HCT116 (cell line): ENCODE measurements around the gene ATP13A2. TPM values are rescaled to one million over a fixed set of nuclear protein-coding genes. Genes with fewer than 3 reads are reported as not detected.
A peak's percentile ranks its signal among the peaks of the same experiment; 100 is the strongest.

Experiments used
- ATAC-seq: fragments of 200-7000 bp; cut with Tn5 transposase; 2 replicates; pipeline ENCODE4 v1.9.1; 2020; ENCODE audit warnings: mild to moderate bottlenecking, moderate library complexity
- BruUV-seq: library from RNA; stranded (reverse); fragments of 400-500 nt; replicated peaks from 2 replicates; lab custom pipeline; 2021; lab: Mats Ljungman, UMichigan
- CTCF ChIA-PET: fragments of 300-600 bp; sonication (Branson Sonifier 250); formaldehyde crosslinking; loops from one replicate; lab custom pipeline; 2021; ENCODE audit warnings: antibody characterized with exemption; lab: Charles Lee
- POLR2A ChIA-PET: fragments of 300-600, 350-600 bp; sonication (Branson Sonifier 250); formaldehyde crosslinking; loops from one replicate; lab custom pipeline; 2021; ENCODE audit warnings: antibody characterized with exemption; lab: Charles Lee
- RAD21 ChIA-PET, 2 experiments: fragments of 300-600 bp; sonication (Branson Sonifier 250); formaldehyde crosslinking; loops; one replicate each; lab custom pipeline; 2023; ENCODE audit warnings: low total read pairs in 2 of 2; ENCODE audit not compliant: uncharacterized antibody in 2 of 2, unreplicated experiment in 2 of 2, low non-redundant PET in 1 of 2; lab: Charles Lee
- DNase-seq: peaks from one replicate; pipeline ENCODE4 v3.0.0-alpha.2; 2010; ENCODE audit warnings: low read depth, low spot score
- H2AFZ ChIP-seq: fragments of 200-600 bp; shearing (Covaris generic), sonication (generic); 2 replicates; pipeline ENCODE4 v1.6.1; 2017; ENCODE audit warnings: low read depth, mixed run types, mixed read lengths, antibody characterized with exemption, low read length; ENCODE audit not compliant: poor library complexity, severe bottlenecking
- H3K27ac ChIP-seq: 2 replicates; pipeline ENCODE4 v1.5.1; 2012; ENCODE audit warnings: low read depth, low read length
- H3K27me3 ChIP-seq: fragments of 200-600 bp; sonication (generic); 2 replicates; pipeline ENCODE4 v1.6.1; 2016; ENCODE audit warnings: mixed run types, low read length, mixed read lengths; ENCODE audit not compliant: insufficient read depth
- H3K36me3 ChIP-seq, 2 experiments: fragments of 200-500 bp in 1 of 2; fragments of 200-600 bp in 1 of 2; sonication (Bioruptor generic) in 1 of 2; sonication (generic) in 1 of 2; 2 replicates each; pipeline versions ENCODE4 v1.5.1 to v1.6.1; 2014 to 2016; ENCODE audit warnings: low read length in 2 of 2, inconsistent platforms in 1 of 2, mixed read lengths in 1 of 2, mixed run types in 1 of 2; ENCODE audit not compliant: insufficient read depth in 2 of 2, control insufficient read depth in 1 of 2
- H3K4me1 ChIP-seq, 2 experiments: fragments of 200-600 bp in 1 of 2; sonication (generic) in 1 of 2; 2 replicates each; pipeline versions ENCODE4 v1.5.1 to v1.6.1; 2012 to 2017; ENCODE audit warnings: low read length in 2 of 2, inconsistent platforms in 1 of 2, mild to moderate bottlenecking in 1 of 2, mixed read lengths in 1 of 2, mixed run types in 1 of 2, moderate library complexity in 1 of 2; ENCODE audit not compliant: insufficient read depth in 2 of 2, control insufficient read depth in 1 of 2
- H3K4me2 ChIP-seq: fragments of 200-600 bp; sonication (generic); 2 replicates; pipeline ENCODE4 v1.6.1; 2017; ENCODE audit warnings: mixed run types, low read length, mixed read lengths
- H3K4me3 ChIP-seq, 2 experiments: fragments of 200-600 bp in 1 of 2; sonication (generic) in 1 of 2; replicated peaks in 1 of 2; 2 replicates each; pipeline ENCODE4 v1.5.1; 2011 to 2016; ENCODE audit warnings: low read length in 2 of 2, control low read depth in 1 of 2, low read depth in 1 of 2, mild to moderate bottlenecking in 1 of 2, mixed read lengths in 1 of 2, mixed run types in 1 of 2
- H3K79me2 ChIP-seq: fragments of 200-600 bp; sonication (generic); 2 replicates; pipeline ENCODE4 v1.6.1; 2017; ENCODE audit warnings: mild to moderate bottlenecking, mixed run types, low read length, moderate library complexity, mixed read lengths; ENCODE audit not compliant: insufficient read depth
- H3K9ac ChIP-seq: fragments of 200-600 bp; sonication (generic); 2 replicates; pipeline ENCODE4 v1.6.1; 2016; ENCODE audit warnings: low read length, mixed read lengths
- H3K9me2 ChIP-seq: fragments of 200-600 bp; sonication (generic), shearing (Covaris generic); 2 replicates; pipeline ENCODE4 v1.6.1; 2017; ENCODE audit warnings: mixed run types, mild to moderate bottlenecking, moderate library complexity; ENCODE audit not compliant: insufficient read depth
- H3K9me3 ChIP-seq, 2 experiments: fragments of 200-500 bp in 1 of 2; fragments of 200-600 bp in 1 of 2; sonication (Bioruptor generic) in 1 of 2; sonication (generic) in 1 of 2; 2 replicates each; pipeline ENCODE4 v1.6.1; 2014 to 2017; ENCODE audit warnings: low read length in 2 of 2, mixed read lengths in 2 of 2, inconsistent platforms in 1 of 2, low read depth in 1 of 2, mild to moderate bottlenecking in 1 of 2, mixed run types in 1 of 2, moderate library complexity in 1 of 2; ENCODE audit not compliant: control insufficient read depth in 1 of 2, insufficient read depth in 1 of 2
- H4K20me1 ChIP-seq: fragments of 200-600 bp; sonication (generic), shearing (Covaris generic); 2 replicates; pipeline ENCODE4 v1.6.1; 2017; ENCODE audit warnings: mixed run types, mild to moderate bottlenecking, moderate library complexity; ENCODE audit not compliant: insufficient read depth
- CEBPB ChIP-seq: IDR thresholded peaks from 2 replicates; pipeline ENCODE4 v1.6.1; 2012; ENCODE audit warnings: low read depth
- CTCF ChIP-seq, 3 experiments: fragments of 200-600 bp in 1 of 3; sonication (generic) in 1 of 3; IDR thresholded peaks in 2 of 3; conservative IDR thresholded peaks in 1 of 3; 2 replicates each; pipeline ENCODE4 v1.5.1; 2012 to 2017; ENCODE audit warnings: low read depth in 2 of 3, low read length in 2 of 3, antibody characterized with exemption in 1 of 3, borderline replicate concordance in 1 of 3, control low read depth in 1 of 3, mild to moderate bottlenecking in 1 of 3, mixed read lengths in 1 of 3, mixed run types in 1 of 3, moderate library complexity in 1 of 3; ENCODE audit not compliant: insufficient read depth in 1 of 3
- EZH2 ChIP-seq: fragments of 200-600 bp; sonication (generic); IDR thresholded peaks from 2 replicates; pipeline ENCODE4 v1.6.1; 2017; ENCODE audit warnings: antibody characterized with exemption, mixed run types
- MAX ChIP-seq: IDR thresholded peaks from 2 replicates; pipeline ENCODE4 v1.6.1; 2012
- POLR2AphosphoS5 ChIP-seq: IDR thresholded peaks from 2 replicates; pipeline ENCODE4 v1.6.1; 2011; ENCODE audit warnings: mild to moderate bottlenecking, low read depth, low read length, moderate library complexity
- RAD21 ChIP-seq: IDR thresholded peaks from 2 replicates; pipeline ENCODE4 v1.6.1; 2012; ENCODE audit warnings: low read depth, mild to moderate bottlenecking
- TCF7L2 ChIP-seq: IDR thresholded peaks from 2 replicates; pipeline ENCODE4 v1.7.0; 2011; ENCODE audit warnings: borderline replicate concordance, inconsistent platforms; ENCODE audit not compliant: insufficient read depth, insufficient read length; ENCODE audit errors: extremely low read depth
- YY1 ChIP-seq: IDR thresholded peaks from 2 replicates; pipeline ENCODE4 v1.6.1; 2011; ENCODE audit warnings: low read length, low read depth, moderate library complexity, mild to moderate bottlenecking; ENCODE audit not compliant: insufficient replicate concordance; ENCODE audit errors: extremely low read depth
- ZFX ChIP-seq: fragments of 450-650 bp; IDR thresholded peaks from 2 replicates; pipeline ENCODE4 v1.6.1; 2017
- intact Hi-C: fragments of 100-400 bp; cut with micrococcal nuclease; formaldehyde crosslinking; loops from 2 replicates; pipeline ENCODE4 v1.10.0; 2022
- total RNA-seq: library from RNA; stranded (reverse); gene quantifications from one replicate; pipeline ENCODE4 v1.2.1, GENCODE V29; 2021; ENCODE audit not compliant: unreplicated experiment

ATP13A2 gene
- total RNA-seq, 1 experiment from 2014 or later, result 60.5 TPM

GRCh38 chr1:16960560-16961296, 51.0 kb downstream of the ATP13A2 start:
- peak; percentile 91 for ATAC-seq
- Histone ChIP-seq H3K4me3 (peak overlapping the region; percentile 35 to 54), H3K36me3 (no peaks in the 10 kb centered on the region), H3K9ac (peak overlapping the region; percentile 46), H3K79me2 (no peaks in the 10 kb centered on the region), H3K9me3 (no peaks in the 10 kb centered on the region), H3K27me3 (no peaks in the 10 kb centered on the region), H3K9me2 (no peaks in the 10 kb centered on the region), H2AFZ (peak overlapping the region; percentile 15), H3K4me1 (peaks cover 12 to 17% of the 10 kb centered on the region in 2 experiments), H3K4me2 (peak overlapping the region; percentile 71), H4K20me1 (no peaks in the 10 kb centered on the region), H3K27ac (peak overlapping the region; percentile 84)
- BruUV-seq, result no TSS peak
- ChIA-PET CTCF (interaction anchor here (0.5 to 2.5 kb wide), 9 partner anchors 9 to 340 kb away, joined by 3 to 23 read pairs (median 4); no protein-coding TSS in a partner anchor), RAD21 (interaction anchor here in 1 of 2 experiments (0.5 kb wide), 1 partner anchor 98 kb away, joined by 4 read pairs; no protein-coding TSS in a partner anchor), POLR2A (interaction anchor here (0.8 kb wide), 1 partner anchor 9 kb away, joined by 3 read pairs; no protein-coding TSS in a partner anchor)
- TF ChIP-seq YY1, result peak; percentile 18
- no peak for TF ChIP-seq EZH2
- peak; percentile 68 for TF ChIP-seq POLR2AphosphoS5
- peak; percentile 89 for TF ChIP-seq MAX
- TF ChIP-seq CTCF (IDR thresholded peaks at IDR 0.05 in 2 of 3, conservative IDR thresholded peaks at IDR 0.05 in 1 of 3; ENCODE audit: borderline replicate concordance in 1 of 3, insufficient read depth in 1 of 3, low read depth in 2 of 3, low read length in 2 of 3), result peak; percentile 63 to 85 (median 66)
- TF ChIP-seq ZFX, result peak; percentile 97; the same call in 1 of the 2 replicates
- no peak for TF ChIP-seq CEBPB
- peak; percentile 38 for TF ChIP-seq RAD21
- peak; percentile 48 for TF ChIP-seq TCF7L2
- DNase-seq, result peak; percentile 72
- intact Hi-C loops, result loop anchor here (5.0 kb wide), 1 partner anchor 52 kb away; the partner anchor contains the start of gene ATP13A2
